Endothelial cell of umbilical vein (primary cell): ENCODE measurements around the gene METTL14. TPM values are rescaled to one million over a fixed set of nuclear protein-coding genes. Genes with fewer than 3 reads are reported as not detected.

ENCODE experiments used
- BruUV-seq: library from RNA; stranded (reverse); fragments of 400-500 nt; replicated peaks from 2 replicates; lab custom pipeline; 2021; lab: Mats Ljungman, UMichigan
- CTCF ChIA-PET: fragments of 300-600, 350-600 bp; sonication (Branson Sonifier 250); formaldehyde crosslinking; loops from one replicate; lab custom pipeline; 2021; ENCODE audit warnings: antibody characterized with exemption, inconsistent platforms; lab: Charles Lee
- POLR2A ChIA-PET: fragments of 300-600, 350-600 bp; sonication (Branson Sonifier 250); formaldehyde crosslinking; loops from one replicate; lab custom pipeline; 2021; ENCODE audit warnings: antibody characterized with exemption, inconsistent platforms; lab: Charles Lee
- DNase-seq: peaks from one replicate; pipeline ENCODE4 v3.0.0-alpha.2; 2011; ENCODE audit warnings: low read depth, low spot score
- FAIRE-seq: peaks from 2 replicates; lab custom pipeline; 2011; peaks lifted over from hg19 to GRCh38; lab: Jason Lieb, UNC
- H2AFZ ChIP-seq: 2 replicates; pipeline ENCODE4 v1.6.0; 2012; ENCODE audit warnings: low read depth, low read length, control low read depth, inconsistent platforms
- H3K27ac ChIP-seq: 2 replicates; pipeline ENCODE4 v1.5.1; 2011; ENCODE audit warnings: low read depth, mild to moderate bottlenecking, control low read depth, low read length, moderate library complexity; ENCODE audit not compliant: insufficient read depth
- H3K27me3 ChIP-seq, 2 experiments: 2 replicates each; pipeline versions ENCODE4 v1.6.0 to v1.6.1; 2011; ENCODE audit warnings: low read length in 2 of 2, mixed read lengths in 1 of 2; ENCODE audit not compliant: control insufficient read depth in 2 of 2, insufficient read depth in 2 of 2
- H3K36me3 ChIP-seq, 2 experiments: 2 replicates in 1 of 2; 3 replicates in 1 of 2; pipeline ENCODE4 v1.5.1; 2011; ENCODE audit warnings: low read length in 2 of 2, mild to moderate bottlenecking in 1 of 2, moderate library complexity in 1 of 2; ENCODE audit not compliant: control insufficient read depth in 2 of 2, insufficient read depth in 2 of 2; ENCODE audit errors: extremely low read depth in 1 of 2
- H3K4me1 ChIP-seq: 3 replicates; pipeline ENCODE4 v1.5.1; 2011; ENCODE audit warnings: mild to moderate bottlenecking, low read length; ENCODE audit not compliant: control insufficient read depth, insufficient read depth; ENCODE audit errors: extremely low read depth
- H3K4me2 ChIP-seq: 2 replicates; pipeline ENCODE4 v1.6.1; 2011; ENCODE audit warnings: low read length, control low read depth, mixed read lengths; ENCODE audit not compliant: insufficient read depth
- H3K4me3 ChIP-seq, 3 experiments: fragments of 200-600 bp in 1 of 3; sonication (generic), shearing (Covaris generic) in 1 of 3; replicated peaks in 1 of 3; 2 replicates each; pipeline ENCODE4 v1.5.1; 2011 to 2016; ENCODE audit warnings: control low read depth in 3 of 3, low read length in 3 of 3, mild to moderate bottlenecking in 2 of 3, inconsistent platforms in 1 of 3, low read depth in 1 of 3, moderate library complexity in 1 of 3; ENCODE audit not compliant: insufficient read depth in 1 of 3
- H3K79me2 ChIP-seq: 2 replicates; pipeline ENCODE4 v1.6.0; 2012; ENCODE audit warnings: low read length, inconsistent platforms; ENCODE audit not compliant: control insufficient read depth, insufficient read depth
- H3K9ac ChIP-seq: replicated peaks from 2 replicates; pipeline ENCODE3; 2011; ENCODE audit warnings: low read length, control low read depth; ENCODE audit not compliant: insufficient read depth; ENCODE audit errors: extremely low read depth
- H3K9me1 ChIP-seq: replicated peaks from 3 replicates; pipeline ENCODE4 v1.6.0; 2011; ENCODE audit warnings: mild to moderate bottlenecking, low read length; ENCODE audit not compliant: control insufficient read depth, insufficient read depth; ENCODE audit errors: extremely low read depth
- H3K9me3 ChIP-seq: replicated peaks from 2 replicates; pipeline ENCODE4 v1.5.1; 2012; ENCODE audit warnings: low read length, inconsistent platforms; ENCODE audit not compliant: control insufficient read depth, insufficient read depth
- H4K20me1 ChIP-seq: replicated peaks from 2 replicates; pipeline ENCODE3; 2011; ENCODE audit warnings: mild to moderate bottlenecking, low read length; ENCODE audit not compliant: control insufficient read depth, insufficient read depth; ENCODE audit errors: extremely low read depth
- EZH2 ChIP-seq: IDR thresholded peaks from 2 replicates; pipeline ENCODE4 v1.6.1; 2012; ENCODE audit warnings: borderline replicate concordance, low read depth, mild to moderate bottlenecking, moderate library complexity, low read length, inconsistent platforms; ENCODE audit not compliant: severe bottlenecking
- FOS ChIP-seq: IDR thresholded peaks from 2 replicates; pipeline ENCODE4 v1.6.1; 2011; ENCODE audit warnings: mild to moderate bottlenecking, low read length, moderate library complexity, borderline replicate concordance; ENCODE audit not compliant: insufficient read depth
- GATA2 ChIP-seq: IDR thresholded peaks from 2 replicates; pipeline ENCODE4 v1.7.0; 2011; ENCODE audit warnings: low read depth, mild to moderate bottlenecking, moderate library complexity, mixed read lengths, low read length; ENCODE audit not compliant: insufficient read length, insufficient read depth
- JUN ChIP-seq: IDR thresholded peaks from 2 replicates; pipeline ENCODE4 v1.6.1; 2011; ENCODE audit warnings: borderline replicate concordance, low read depth; ENCODE audit not compliant: insufficient read length, insufficient read depth
- MYC ChIP-seq: IDR thresholded peaks from one replicate; pipeline ENCODE4 v1.6.1; 2011; ENCODE audit warnings: mild to moderate bottlenecking, low read depth, low read length
- POLR2A ChIP-seq: IDR thresholded peaks from 2 replicates; pipeline ENCODE4 v1.6.1; 2012; ENCODE audit warnings: low read depth, mild to moderate bottlenecking, control low read depth, low read length
- POLR2AphosphoS5 ChIP-seq: IDR thresholded peaks from 2 replicates; pipeline ENCODE4 v1.6.1; 2012; ENCODE audit warnings: low read depth, mild to moderate bottlenecking, control low read depth, low read length, moderate library complexity; ENCODE audit not compliant: insufficient read depth
- dilution Hi-C: fragments of 300-500 bp; cut with MboI; formaldehyde crosslinking; loops from one replicate; pipeline ENCODE4 v1.15.0; 2019; ENCODE audit warnings: low sequenced_read_pairs; ENCODE audit not compliant: extremely low pct_ligation_motif_present
- intact Hi-C: fragments of 100-400 bp; cut with micrococcal nuclease; formaldehyde crosslinking; loops from one replicate; pipeline ENCODE4 v1.10.0; 2022
- polyA plus RNA-seq, 4 experiments: library from polyadenylated mRNA; depleted of rRNA in 3 of 4; stranded (reverse) in 3 of 4; unstranded in 1 of 4; fragments of >200 nt; gene quantifications; 2 replicates each; pipeline versions ENCODE4 v1.2.1 to v1.2.3, GENCODE V29; 2011 to 2012; ENCODE audit warnings: missing spikeins in 1 of 4
- total RNA-seq: library from RNA; stranded (reverse); gene quantifications from 2 replicates; pipeline ENCODE4 v1.2.3, GENCODE V29; 2021
- TF ChIP-seq, protein P1 (sequence below), 2 donors: IDR thresholded peaks; 1 replicate in 1 of 2; 2 replicates in 1 of 2; pipeline ENCODE4 v1.5.1; 2011; ENCODE audit warnings: low read length in 2 of 2, mild to moderate bottlenecking in 2 of 2, moderate library complexity in 2 of 2, control low read depth in 1 of 2, inconsistent platforms in 1 of 2, low read depth in 1 of 2; ENCODE audit not compliant: insufficient read depth in 1 of 2; ENCODE audit errors: extremely low read depth in 1 of 2
- TF ChIP-seq, protein P2 (sequence below): IDR thresholded peaks from 2 replicates; pipeline ENCODE4 v1.6.1; 2011; ENCODE audit not compliant: insufficient read depth, insufficient read length

Gene METTL14
- total and polyA plus RNA-seq, 2 donors (not counting 3 experiments of a cell fraction or from before 2014, with no cell fraction given), result 6.5 to 38.6 TPM

DNA sequence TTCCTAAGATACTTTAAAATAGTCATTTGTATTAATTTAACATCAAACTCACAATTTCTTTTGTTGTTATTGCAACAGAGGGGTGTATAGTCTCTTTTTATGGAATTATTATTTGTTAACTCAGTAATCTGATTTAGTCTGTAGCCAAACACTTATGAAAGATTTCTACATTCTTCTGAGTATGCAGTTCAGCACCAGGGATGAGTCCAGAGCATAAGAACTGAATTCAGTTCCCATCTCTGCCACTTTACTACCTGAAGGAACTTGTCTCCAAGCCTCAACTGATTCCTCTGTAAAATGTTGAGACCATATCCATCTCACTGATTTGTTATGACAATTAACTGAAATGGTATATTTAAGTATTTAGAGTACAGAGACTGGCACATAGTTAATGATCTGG is 45.5 kb downstream of the METTL14 start:
- no peak overlapping the region for H2AFZ ChIP-seq
- ChIA-PET CTCF (interaction anchor here (1.0 to 1.3 kb wide), 2 partner anchors 16 to 160 kb away, joined by 3 read pairs; no protein-coding TSS in a partner anchor), POLR2A (no interaction called here)
- no peaks in the 10 kb centered on the region for H3K79me2 ChIP-seq
- H3K9me1 ChIP-seq, result no peaks in the 10 kb centered on the region
- H3K27me3 ChIP-seq, result no peaks in the 10 kb centered on the region
- intact Hi-C loops (no loop called here), dilution Hi-C loops (no loop called here)
- DNase-seq (no peak), FAIRE-seq (no peak)
- H3K9me3 ChIP-seq, result no peaks in the 10 kb centered on the region
- TF ChIP-seq EZH2 (no peak), POLR2A (no peak), FOS (no peak), JUN (no peak), MYC (no peak), POLR2AphosphoS5 (no peak), GATA2 (no peak)
- TF ChIP-seq, protein P1, sequence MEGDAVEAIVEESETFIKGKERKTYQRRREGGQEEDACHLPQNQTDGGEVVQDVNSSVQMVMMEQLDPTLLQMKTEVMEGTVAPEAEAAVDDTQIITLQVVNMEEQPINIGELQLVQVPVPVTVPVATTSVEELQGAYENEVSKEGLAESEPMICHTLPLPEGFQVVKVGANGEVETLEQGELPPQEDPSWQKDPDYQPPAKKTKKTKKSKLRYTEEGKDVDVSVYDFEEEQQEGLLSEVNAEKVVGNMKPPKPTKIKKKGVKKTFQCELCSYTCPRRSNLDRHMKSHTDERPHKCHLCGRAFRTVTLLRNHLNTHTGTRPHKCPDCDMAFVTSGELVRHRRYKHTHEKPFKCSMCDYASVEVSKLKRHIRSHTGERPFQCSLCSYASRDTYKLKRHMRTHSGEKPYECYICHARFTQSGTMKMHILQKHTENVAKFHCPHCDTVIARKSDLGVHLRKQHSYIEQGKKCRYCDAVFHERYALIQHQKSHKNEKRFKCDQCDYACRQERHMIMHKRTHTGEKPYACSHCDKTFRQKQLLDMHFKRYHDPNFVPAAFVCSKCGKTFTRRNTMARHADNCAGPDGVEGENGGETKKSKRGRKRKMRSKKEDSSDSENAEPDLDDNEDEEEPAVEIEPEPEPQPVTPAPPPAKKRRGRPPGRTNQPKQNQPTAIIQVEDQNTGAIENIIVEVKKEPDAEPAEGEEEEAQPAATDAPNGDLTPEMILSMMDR (IDR thresholded peaks at IDR 0.05; ENCODE audit: extremely low read depth in 1 of 2, insufficient read depth in 1 of 2, low read depth in 1 of 2, low read length in 2 of 2), result no peak
- TF ChIP-seq, protein P2, sequence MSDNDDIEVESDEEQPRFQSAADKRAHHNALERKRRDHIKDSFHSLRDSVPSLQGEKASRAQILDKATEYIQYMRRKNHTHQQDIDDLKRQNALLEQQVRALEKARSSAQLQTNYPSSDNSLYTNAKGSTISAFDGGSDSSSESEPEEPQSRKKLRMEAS, result no peak
- no TSS peak for BruUV-seq
- H3K36me3 ChIP-seq, result peaks cover 18 to 52% of the 10 kb centered on the region in 2 experiments
- H3K4me2 ChIP-seq, result no peak overlapping the region
- no peak overlapping the region for H3K9ac ChIP-seq
- no peak overlapping the region for H3K27ac ChIP-seq
- no peak overlapping the region for H3K4me3 ChIP-seq
- H3K4me1 ChIP-seq, result no peaks in the 10 kb centered on the region
- H4K20me1 ChIP-seq, result no peaks in the 10 kb centered on the region
